CD14-positive monocyte (primary cell): Measurements from ENCODE around the gene CCDC73. TPM values are rescaled to one million over a fixed set of nuclear protein-coding genes. Genes with fewer than 3 reads are reported as not detected.

Experiments used
- DNase-seq, 3 donors: peaks; one replicate each; pipeline ENCODE4 v3.0.0-alpha.2; 2011 to 2022
- H2AFZ ChIP-seq: 2 replicates; pipeline ENCODE4 v1.6.0; 2012; ENCODE audit warnings: mild to moderate bottlenecking, low read depth, low read length, inconsistent platforms; ENCODE audit not compliant: insufficient read depth, poor library complexity, severe bottlenecking
- H3K27ac ChIP-seq, 2 donors: 1 replicate in 1 of 2; 2 replicates in 1 of 2; pipeline ENCODE4 v1.5.1; 2012 to 2013; ENCODE audit warnings: low read length in 2 of 2, control low read depth in 1 of 2, inconsistent platforms in 1 of 2, low read depth in 1 of 2, mild to moderate bottlenecking in 1 of 2
- H3K27me3 ChIP-seq, 2 donors: one replicate each; pipeline versions ENCODE4 v1.6.0 to v1.6.1; 2011 to 2013; ENCODE audit warnings: low read length in 2 of 2; ENCODE audit not compliant: control insufficient read depth in 2 of 2, insufficient read depth in 2 of 2
- H3K36me3 ChIP-seq, 2 donors: replicated peaks in 1 of 2; 1 replicate in 1 of 2; 2 replicates in 1 of 2; pipeline versions ENCODE4 v1.5.1 to v1.6.1; 2012 to 2013; ENCODE audit warnings: low read length in 2 of 2, control low read depth in 1 of 2, inconsistent platforms in 1 of 2, mild to moderate bottlenecking in 1 of 2; ENCODE audit not compliant: insufficient read depth in 2 of 2, control insufficient read depth in 1 of 2
- H3K4me1 ChIP-seq, 2 donors: 1 replicate in 1 of 2; 2 replicates in 1 of 2; pipeline versions ENCODE4 v1.5.1 to v1.6.1; 2012 to 2013; ENCODE audit warnings: low read length in 2 of 2, control low read depth in 1 of 2, inconsistent platforms in 1 of 2, mild to moderate bottlenecking in 1 of 2, moderate library complexity in 1 of 2; ENCODE audit not compliant: insufficient read depth in 2 of 2, control insufficient read depth in 1 of 2
- H3K4me2 ChIP-seq: replicated peaks from 2 replicates; pipeline ENCODE3; 2012; ENCODE audit warnings: low read length, moderate library complexity, mild to moderate bottlenecking; ENCODE audit not compliant: poor library complexity, severe bottlenecking; ENCODE audit errors: extremely low read depth
- H3K4me3 ChIP-seq, 3 experiments: fragments of 200-600 bp in 1 of 3; sonication (generic) in 1 of 3; replicated peaks in 1 of 3; 1 replicate in 2 of 3; 2 replicates in 1 of 3; pipeline ENCODE4 v1.5.1; 2011 to 2013; ENCODE audit warnings: low read length in 3 of 3, mild to moderate bottlenecking in 3 of 3, control low read depth in 2 of 3, low read depth in 2 of 3, inconsistent platforms in 1 of 3, moderate library complexity in 1 of 3
- H3K79me2 ChIP-seq: 2 replicates; pipeline ENCODE4 v1.6.0; 2012; ENCODE audit warnings: mild to moderate bottlenecking, control low read depth, inconsistent platforms, low read length, moderate library complexity; ENCODE audit not compliant: insufficient read depth
- H3K9ac ChIP-seq: 2 replicates; pipeline ENCODE4 v1.6.0; 2017; ENCODE audit warnings: low read length, mild to moderate bottlenecking; ENCODE audit not compliant: insufficient read depth, poor library complexity, severe bottlenecking
- H3K9me3 ChIP-seq, 2 donors: replicated peaks in 1 of 2; 1 replicate in 1 of 2; 2 replicates in 1 of 2; pipeline versions ENCODE4 v1.5.1 to v1.6.1; 2012 to 2013; ENCODE audit warnings: low read length in 2 of 2, control low read depth in 1 of 2; ENCODE audit not compliant: control insufficient read depth in 1 of 2, insufficient read depth in 1 of 2
- H4K20me1 ChIP-seq: 2 replicates; pipeline ENCODE4 v1.6.0; 2012; ENCODE audit warnings: mild to moderate bottlenecking, low read length, control low read depth, moderate library complexity; ENCODE audit not compliant: insufficient read depth
- H3K27ac Mint-ChIP-seq, 7 donors: one replicate each; pipeline ENCODE4 v1.8.0; 2020; ENCODE audit warnings: mild to moderate bottlenecking in 7 of 7, mixed read lengths in 7 of 7, moderate library complexity in 6 of 7, inconsistent platforms in 2 of 7
- H3K27me3 Mint-ChIP-seq, 3 donors: one replicate each; pipeline ENCODE4 v1.8.0; 2021 to 2022; ENCODE audit warnings: low read depth in 3 of 3, mild to moderate bottlenecking in 3 of 3, mixed read lengths in 3 of 3, moderate library complexity in 3 of 3, inconsistent platforms in 1 of 3
- H3K36me3 Mint-ChIP-seq, 2 donors: one replicate each; pipeline ENCODE4 v1.8.0; 2020; ENCODE audit warnings: mixed read lengths in 2 of 2, inconsistent platforms in 1 of 2, mild to moderate bottlenecking in 1 of 2
- H3K4me1 Mint-ChIP-seq: one replicate; pipeline ENCODE4 v1.8.0; 2020; ENCODE audit warnings: mild to moderate bottlenecking, mixed read lengths
- H3K4me3 Mint-ChIP-seq, 2 donors: one replicate each; pipeline ENCODE4 v1.8.0; 2020; ENCODE audit warnings: mild to moderate bottlenecking in 2 of 2, mixed read lengths in 2 of 2, moderate library complexity in 1 of 2
- H3K9me3 Mint-ChIP-seq, 7 donors: one replicate each; pipeline ENCODE4 v1.8.0; 2020 to 2022; ENCODE audit warnings: mixed read lengths in 7 of 7, mild to moderate bottlenecking in 6 of 7, moderate library complexity in 6 of 7, inconsistent platforms in 2 of 7
- CTCF ChIP-seq: fragments of 200-600 bp; IDR thresholded peaks from one replicate; pipeline ENCODE4 v1.8.0; 2022; ENCODE audit warnings: antibody characterized with exemption, mild to moderate bottlenecking
- WGBS: methylation state at CpG from one replicate; pipeline ENCODE4 v1.1.5; 2013; ENCODE audit warnings: missing lambda C conversion rate; ENCODE audit not compliant: insufficient coverage; 5-methylcytosine and 5-hydroxymethylcytosine counted together
- intact Hi-C, 2 donors: fragments of 100-400 bp; cut with micrococcal nuclease; formaldehyde crosslinking; loops; one replicate each; pipeline versions ENCODE4 v1.15.0 to v1.15.1; 2023
- polyA plus RNA-seq, 3 donors: library from polyadenylated mRNA; depleted of rRNA in 1 of 3; unstranded in 2 of 3; stranded (reverse) in 1 of 3; fragments of 300-500 nt in 2 of 3; fragments of >200 nt in 1 of 3; fragmentation: Illumina TruSeq in 2 of 3; gene quantifications; 1 replicate in 2 of 3; 2 replicates in 1 of 3; pipeline ENCODE4 v1.2.3, GENCODE V29; 2012 to 2021

CCDC73 gene
- polyA plus RNA-seq, 3 donors: 0.03 to 0.09 TPM; not detected in 1

- H3K27ac ChIP-seq: no peak overlapping the region
- Mint-ChIP-seq H3K9me3 (peaks cover 14 to 32% (median 24%) of the 10 kb centered on the region in 7 donors), H3K36me3 (peaks cover 46 to 53% of the 10 kb centered on the region in 2 donors), H3K27me3 (no peaks in the 10 kb centered on the region), H3K4me1 (peaks cover 15% of the 10 kb centered on the region), H3K27ac (no peak overlapping the region), H3K4me3 (no peak overlapping the region)
- no peak overlapping the region for H3K4me3 ChIP-seq
- H3K27me3 ChIP-seq: no peaks in the 10 kb centered on the region
- no peak for DNase-seq
- H2AFZ ChIP-seq: no peak overlapping the region
- peaks cover 11 to 19% of the 10 kb centered on the region in 2 donors for H3K9me3 ChIP-seq
- peaks cover 5% of the 10 kb centered on the region for H4K20me1 ChIP-seq
- H3K4me1 ChIP-seq: peaks cover 5 to 13% of the 10 kb centered on the region in 2 donors
- intact Hi-C loops: no loop called here
- peaks cover 28 to 57% of the 10 kb centered on the region in 2 donors for H3K36me3 ChIP-seq
- no peaks in the 10 kb centered on the region for H3K79me2 ChIP-seq
- no peak overlapping the region for H3K4me2 ChIP-seq
- no peak overlapping the region for H3K9ac ChIP-seq
- no peak for TF ChIP-seq CTCF
These were observed 188.2 kb downstream of the CCDC73 start for GRCh38 chr11:32606220-32606619.

GRCh38 chr11:32602657-32603415, 191.6 kb downstream of the CCDC73 start:
- H3K27ac ChIP-seq: peak overlapping the region in 1 of 2 donors; percentile 64
- H3K36me3 ChIP-seq: peaks cover 52 to 88% of the 10 kb centered on the region in 2 donors
- no peak overlapping the region for H2AFZ ChIP-seq
- H3K79me2 ChIP-seq: peaks cover 5% of the 10 kb centered on the region
- Mint-ChIP-seq H3K27me3 (no peaks in the 10 kb centered on the region), H3K4me1 (peaks cover 17% of the 10 kb centered on the region), H3K9me3 (peaks cover 3 to 12% (median 4%) of the 10 kb centered on the region in 7 donors), H3K4me3 (no peak overlapping the region), H3K27ac (peak overlapping the region in 6 of 7 donors; percentile 11 to 91 (median 41)), H3K36me3 (peaks cover 48 to 57% of the 10 kb centered on the region in 2 donors)
- intact Hi-C loops: no loop called here
- WGBS: no CpG with 5 or more reads among the region's 4 CpGs
- no peak overlapping the region for H3K4me2 ChIP-seq
- H3K4me3 ChIP-seq: no peak overlapping the region
- TF ChIP-seq CTCF: no peak
- peaks cover 21% of the 10 kb centered on the region for H4K20me1 ChIP-seq
- DNase-seq: peak in 1 of 3 donors; percentile 9
- no peak overlapping the region for H3K9ac ChIP-seq
- H3K9me3 ChIP-seq: peaks cover 3 to 5% of the 10 kb centered on the region in 2 donors
- H3K27me3 ChIP-seq: no peaks in the 10 kb centered on the region
- peaks cover 5 to 16% of the 10 kb centered on the region in 2 donors for H3K4me1 ChIP-seq
